ENCODE results near the gene SMS. TPM values are rescaled to one million over a fixed set of nuclear protein-coding genes. Genes with fewer than 3 reads are reported as not detected.

The SMS gene
- total and polyA plus RNA-seq, 4 donors = 47.5 to 55.9 (median 52.3) TPM

GRCh38 chrX:22037225-22037624, 96.7 kb downstream of the SMS start:
- no peaks in the 10 kb centered on the region for H3K4me1 ChIP-seq (ENCODE audit: control insufficient read depth in 5 of 5, insufficient read depth in 5 of 5, low read length in 5 of 5)
- DNase-seq (no peak), ATAC-seq (ENCODE audit: insufficient read depth, low FRiP score) (no peak)
- H3K4me3 ChIP-seq = no peak overlapping the region
- no peak for TF ChIP-seq CTCF (IDR thresholded peaks at IDR 0.05; ENCODE audit: control extremely low read depth, extremely low read depth)
- H3K9ac ChIP-seq (ENCODE audit: insufficient read depth in 1 of 2, low read length in 2 of 2) = no peak overlapping the region
- no peaks in the 10 kb centered on the region for H3K36me3 ChIP-seq (ENCODE audit: control insufficient read depth in 4 of 4, insufficient read depth in 4 of 4, low read length in 4 of 4)
- H3K9me3 ChIP-seq (ENCODE audit: control insufficient read depth in 4 of 4, insufficient read depth in 3 of 4, low read length in 3 of 4) = no peaks in the 10 kb centered on the region
- 85 to 95% methylated on average over 2 of the region's 2 CpGs for WGBS, 2 donors
- no peak overlapping the region for H3K27ac ChIP-seq (ENCODE audit: low read depth in 1 of 2, low read length in 1 of 2)
- H3K27me3 ChIP-seq (ENCODE audit: control insufficient read depth in 3 of 3, insufficient read depth in 3 of 3, low read length in 2 of 3) = peaks cover 0 to 5% (median 2%) of the 10 kb centered on the region in 3 donors

- Histone ChIP-seq H3K9ac (ENCODE audit: insufficient read depth in 1 of 2, low read length in 2 of 2) (no peak overlapping the region), H3K4me1 (ENCODE audit: control insufficient read depth in 5 of 5, insufficient read depth in 5 of 5, low read length in 5 of 5) (no peaks in the 10 kb centered on the region), H3K27me3 (ENCODE audit: control insufficient read depth in 3 of 3, insufficient read depth in 3 of 3, low read length in 2 of 3) (peaks cover 0 to 5% (median 2%) of the 10 kb centered on the region in 3 donors), H3K36me3 (ENCODE audit: control insufficient read depth in 4 of 4, insufficient read depth in 4 of 4, low read length in 4 of 4) (no peaks in the 10 kb centered on the region), H3K27ac (ENCODE audit: low read depth in 1 of 2, low read length in 1 of 2) (no peak overlapping the region), H3K4me3 (no peak overlapping the region), H3K9me3 (ENCODE audit: control insufficient read depth in 4 of 4, insufficient read depth in 3 of 4, low read length in 3 of 4) (no peaks in the 10 kb centered on the region)
- DNase-seq = no peak
- TF ChIP-seq CTCF (IDR thresholded peaks at IDR 0.05; ENCODE audit: control extremely low read depth, extremely low read depth) = no peak
- WGBS, 2 donors = 85 to 93% methylated on average over 13 of the region's 13 CpGs
- no peak for ATAC-seq (ENCODE audit: insufficient read depth, low FRiP score)
Observed at GRCh38 chrX:22037911-22038537, 97.5 kb downstream of the SMS start.

GRCh38 chrX:22039541-22039940, 99.0 kb downstream of the SMS start:
- Histone ChIP-seq H3K4me1 (ENCODE audit: control insufficient read depth in 5 of 5, insufficient read depth in 5 of 5, low read length in 5 of 5) (peaks cover 0 to 7% (median 0%) of the 10 kb centered on the region in 5 donors), H3K27ac (ENCODE audit: low read depth in 1 of 2, low read length in 1 of 2) (no peak overlapping the region), H3K27me3 (ENCODE audit: control insufficient read depth in 3 of 3, insufficient read depth in 3 of 3, low read length in 2 of 3) (peaks cover 0 to 5% (median 2%) of the 10 kb centered on the region in 3 donors), H3K9ac (ENCODE audit: insufficient read depth in 1 of 2, low read length in 2 of 2) (no peak overlapping the region), H3K4me3 (no peak overlapping the region), H3K36me3 (ENCODE audit: control insufficient read depth in 4 of 4, insufficient read depth in 4 of 4, low read length in 4 of 4) (no peaks in the 10 kb centered on the region), H3K9me3 (ENCODE audit: control insufficient read depth in 4 of 4, insufficient read depth in 3 of 4, low read length in 3 of 4) (no peaks in the 10 kb centered on the region)
- no peak for TF ChIP-seq CTCF (IDR thresholded peaks at IDR 0.05; ENCODE audit: control extremely low read depth, extremely low read depth)
- 78 to 83% methylated on average over 6 of the region's 6 CpGs for WGBS, 2 donors
- no peak for DNase-seq
- ATAC-seq (ENCODE audit: insufficient read depth, low FRiP score) = no peak

- Histone ChIP-seq H3K9ac (ENCODE audit: insufficient read depth in 1 of 2, low read length in 2 of 2) (no peak overlapping the region), H3K9me3 (ENCODE audit: control insufficient read depth in 4 of 4, insufficient read depth in 3 of 4, low read length in 3 of 4) (no peaks in the 10 kb centered on the region), H3K27ac (ENCODE audit: low read depth in 1 of 2, low read length in 1 of 2) (no peak overlapping the region), H3K27me3 (ENCODE audit: control insufficient read depth in 3 of 3, insufficient read depth in 3 of 3, low read length in 2 of 3) (peaks cover 0 to 7% (median 2%) of the 10 kb centered on the region in 3 donors), H3K36me3 (ENCODE audit: control insufficient read depth in 4 of 4, insufficient read depth in 4 of 4, low read length in 4 of 4) (no peaks in the 10 kb centered on the region), H3K4me3 (no peak overlapping the region), H3K4me1 (ENCODE audit: control insufficient read depth in 5 of 5, insufficient read depth in 5 of 5, low read length in 5 of 5) (peaks cover 0 to 7% (median 0%) of the 10 kb centered on the region in 5 donors)
- 84 to 95% methylated on average over 2 of the region's 2 CpGs for whole genome bisulfite sequencing, 2 donors
- TF ChIP-seq CTCF (IDR thresholded peaks at IDR 0.05; ENCODE audit: control extremely low read depth, extremely low read depth) = no peak
- no peak for DNase-seq
- ATAC-seq (ENCODE audit: insufficient read depth, low FRiP score) = no peak
Observed at GRCh38 chrX:22040184-22040583, 99.7 kb downstream of the SMS start.

Measured in lung (tissue), 12 donors.